G401 (cell line): Measurements from ENCODE around the gene SGO1. TPM values are rescaled to one million over a fixed set of nuclear protein-coding genes. Genes with fewer than 3 reads are reported as not detected.

Source experiments
- DNase-seq: peaks from one replicate; pipeline ENCODE4 v3.0.0-alpha.2; 2015; ENCODE audit warnings: low spot score
- in situ Hi-C: cut with HindIII; loops from 2 replicates; pipeline ENCODE4 v1.10.0; 2016; ENCODE audit warnings: low sequenced_read_pairs, mixed read lengths
- total RNA-seq: library from RNA; depleted of rRNA; stranded (reverse); fragments of >200 nt; shearing (Covaris generic); gene quantifications from 2 replicates; pipeline ENCODE4 v1.2.3, GENCODE V29; 2014; rRNA removed

SGO1 gene
- total RNA-seq, 1 experiment from 2014 or later, result 21.1 TPM

GRCh38 chr3:20121088-20121487, 64.9 kb downstream of the SGO1 start:
- no peak for DNase-seq
- in situ Hi-C loops, result no loop called here

Other genes with a start within 250 kb of the SGO1 start
- 49.7 and 67.3 TPM in 2 replicates for gene RAB5A, start 239.1 kb downstream of the SGO1 start, total RNA-seq
- not detected in 2 replicates for gene PP2D1, start 173.9 kb downstream of the SGO1 start, total RNA-seq
- 0.61 and 0.80 TPM in 2 replicates for gene KAT2B, start 145.8 kb downstream of the SGO1 start, total RNA-seq